ENCODE data around the gene RASSF4.
A peak's percentile ranks its signal among the peaks of the same experiment; 100 is the strongest.

RASSF4 gene

DNA sequence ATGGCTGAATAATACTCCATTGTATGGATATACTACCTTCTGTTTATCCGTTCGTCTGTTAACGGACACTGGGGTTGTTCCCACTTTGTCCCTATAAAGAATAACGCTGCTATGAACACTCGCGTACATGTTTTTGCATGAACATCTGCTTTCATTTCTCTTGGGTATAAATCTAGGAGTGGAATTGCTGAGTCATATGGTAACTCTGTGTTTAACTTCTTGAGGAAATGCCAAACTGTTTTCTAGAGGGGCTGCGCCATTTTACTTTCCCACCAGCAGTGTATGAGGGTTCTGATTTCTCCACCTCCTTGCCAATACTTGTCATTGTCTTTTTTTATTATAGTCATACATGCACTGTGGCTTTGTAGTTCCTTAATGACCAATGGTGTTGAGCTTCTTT is 20.6 kb upstream of the RASSF4 start:
- H3K27ac ChIP-seq, result no peak overlapping the region
- DNase-seq (ENCODE audit: low spot score), result no peak
- TF ChIP-seq, protein P1, sequence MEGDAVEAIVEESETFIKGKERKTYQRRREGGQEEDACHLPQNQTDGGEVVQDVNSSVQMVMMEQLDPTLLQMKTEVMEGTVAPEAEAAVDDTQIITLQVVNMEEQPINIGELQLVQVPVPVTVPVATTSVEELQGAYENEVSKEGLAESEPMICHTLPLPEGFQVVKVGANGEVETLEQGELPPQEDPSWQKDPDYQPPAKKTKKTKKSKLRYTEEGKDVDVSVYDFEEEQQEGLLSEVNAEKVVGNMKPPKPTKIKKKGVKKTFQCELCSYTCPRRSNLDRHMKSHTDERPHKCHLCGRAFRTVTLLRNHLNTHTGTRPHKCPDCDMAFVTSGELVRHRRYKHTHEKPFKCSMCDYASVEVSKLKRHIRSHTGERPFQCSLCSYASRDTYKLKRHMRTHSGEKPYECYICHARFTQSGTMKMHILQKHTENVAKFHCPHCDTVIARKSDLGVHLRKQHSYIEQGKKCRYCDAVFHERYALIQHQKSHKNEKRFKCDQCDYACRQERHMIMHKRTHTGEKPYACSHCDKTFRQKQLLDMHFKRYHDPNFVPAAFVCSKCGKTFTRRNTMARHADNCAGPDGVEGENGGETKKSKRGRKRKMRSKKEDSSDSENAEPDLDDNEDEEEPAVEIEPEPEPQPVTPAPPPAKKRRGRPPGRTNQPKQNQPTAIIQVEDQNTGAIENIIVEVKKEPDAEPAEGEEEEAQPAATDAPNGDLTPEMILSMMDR (IDR thresholded peaks at IDR 0.05), result no peak
- no peak overlapping the region for H3K4me3 ChIP-seq

DNA sequence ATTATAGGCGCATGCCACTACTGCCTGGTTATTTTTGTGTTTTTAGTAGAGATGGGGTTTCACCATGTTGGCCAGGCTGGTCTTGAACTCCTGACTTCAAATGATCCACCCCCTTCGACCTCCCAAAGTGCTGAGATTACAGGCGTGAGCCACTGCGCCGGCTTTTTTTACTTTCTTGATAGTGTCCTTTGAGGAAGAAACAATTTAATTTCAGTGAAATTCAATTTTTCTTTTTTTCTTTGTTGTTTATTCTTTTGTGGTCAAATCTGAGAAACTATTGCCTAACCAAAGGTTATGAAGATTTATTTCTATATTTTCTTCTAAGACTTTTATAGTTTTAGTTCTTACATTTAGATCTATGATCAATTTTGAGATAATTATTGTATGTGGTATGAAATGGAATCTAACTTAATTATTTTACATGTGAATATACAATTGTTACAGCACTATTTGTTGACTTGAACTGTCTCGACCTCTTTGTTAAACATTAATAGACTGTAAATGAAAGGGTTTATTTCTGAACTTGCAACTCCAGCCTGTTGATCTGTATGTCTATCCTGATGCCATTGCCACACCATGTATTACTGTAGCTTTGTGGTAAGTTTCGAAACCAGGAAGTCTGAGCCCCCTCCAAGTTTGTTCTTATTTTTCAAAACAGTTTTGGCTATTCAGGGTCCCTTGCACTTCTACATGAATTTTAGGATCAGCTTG is 19.8 kb upstream of the RASSF4 start:
- TF ChIP-seq, protein P1 (IDR thresholded peaks at IDR 0.05), result no peak
- H3K4me3 ChIP-seq, result no peak overlapping the region
- H3K27ac ChIP-seq, result no peak overlapping the region
- no peak for DNase-seq (ENCODE audit: low spot score)

DNA sequence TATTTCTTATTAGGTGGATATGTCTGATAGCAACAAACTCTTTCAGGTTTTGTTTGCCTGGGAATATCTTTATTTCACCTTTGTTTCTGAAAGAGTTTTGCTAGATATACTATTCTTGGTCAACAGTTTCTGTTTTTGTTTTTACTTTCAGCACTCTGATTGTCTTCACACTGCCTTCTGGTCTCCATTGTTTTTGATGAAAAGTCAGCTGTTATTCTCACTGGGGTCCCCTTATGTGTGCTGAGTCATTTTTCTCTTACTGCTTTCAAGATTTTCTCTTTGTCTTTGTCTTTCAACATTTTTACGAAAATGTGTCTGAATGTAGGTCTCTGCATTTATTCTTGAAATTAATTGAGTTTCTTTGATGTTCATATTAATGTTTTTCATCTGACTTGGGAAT is 15.2 kb upstream of the RASSF4 start:
- TF ChIP-seq, protein P1 (IDR thresholded peaks at IDR 0.05), result no peak
- Histone ChIP-seq H3K27ac (no peak overlapping the region), H3K4me3 (no peak overlapping the region)
- DNase-seq (ENCODE audit: low spot score), result no peak

DNA sequence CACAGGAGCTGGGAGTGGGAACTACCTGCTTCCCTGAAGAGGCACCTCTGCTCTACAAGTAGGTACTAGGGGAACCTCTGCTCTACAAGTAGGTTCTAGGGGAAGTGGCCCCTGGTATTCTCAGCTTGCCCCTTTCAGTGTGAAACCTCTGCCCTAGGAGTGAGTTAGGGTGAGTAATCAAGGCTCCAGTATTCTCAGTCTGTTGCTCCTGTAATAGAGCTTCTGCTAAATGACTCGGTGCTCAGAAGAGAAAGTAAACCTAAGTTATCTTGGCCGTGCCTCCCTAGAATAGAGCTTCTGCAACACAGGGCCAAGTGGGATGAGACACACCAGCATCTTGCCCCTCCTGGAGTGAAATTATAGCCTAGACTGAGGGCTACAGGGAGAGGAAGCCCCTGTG is 13.4 kb upstream of the RASSF4 start:
- H3K4me3 ChIP-seq, result no peak overlapping the region
- no peak for DNase-seq (ENCODE audit: low spot score)
- TF ChIP-seq, protein P1 (IDR thresholded peaks at IDR 0.05), result no peak
- no peak overlapping the region for H3K27ac ChIP-seq

DNA sequence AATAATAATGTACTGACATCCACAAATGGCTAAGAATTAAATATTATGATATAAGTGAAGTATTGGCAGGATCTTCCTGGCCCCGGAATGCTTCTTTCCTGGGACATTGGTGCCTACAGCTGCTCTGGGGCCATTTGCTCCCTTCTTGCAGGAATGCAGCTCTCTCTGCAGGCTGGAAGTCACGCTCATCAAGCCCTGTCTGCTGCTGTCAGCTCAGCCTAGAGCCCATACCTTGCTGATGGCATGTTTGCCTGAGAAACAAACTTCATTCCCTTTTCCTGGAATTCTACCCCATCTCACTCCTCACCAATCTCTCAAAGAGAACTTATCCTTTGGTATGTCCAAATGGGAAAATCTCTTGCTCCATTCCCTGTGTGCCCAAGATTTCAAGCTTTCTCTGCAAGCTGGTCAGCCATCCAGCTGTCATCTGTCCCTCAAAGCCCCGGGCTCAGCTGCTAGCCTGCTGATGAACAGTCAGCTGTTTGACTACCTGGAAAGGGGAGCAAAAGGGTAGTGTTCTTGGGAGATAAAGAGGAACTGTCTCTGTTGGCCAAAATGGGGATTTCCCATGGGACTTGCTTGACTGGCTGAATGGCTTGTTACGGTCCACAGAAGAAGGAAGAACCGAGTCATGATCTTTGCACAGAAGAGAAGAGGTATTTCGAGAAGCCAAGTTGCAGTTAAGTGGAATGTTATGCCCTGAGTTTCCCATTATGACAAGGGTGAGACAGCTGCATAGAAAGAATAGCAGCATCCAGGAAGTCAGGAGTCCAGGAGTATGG is 12.0 kb upstream of the RASSF4 start:
- no peak overlapping the region for H3K4me3 ChIP-seq
- H3K27ac ChIP-seq, result no peak overlapping the region
- DNase-seq (ENCODE audit: low spot score), result peak; percentile 28
- TF ChIP-seq, protein P1 (IDR thresholded peaks at IDR 0.05), result no peak

DNA sequence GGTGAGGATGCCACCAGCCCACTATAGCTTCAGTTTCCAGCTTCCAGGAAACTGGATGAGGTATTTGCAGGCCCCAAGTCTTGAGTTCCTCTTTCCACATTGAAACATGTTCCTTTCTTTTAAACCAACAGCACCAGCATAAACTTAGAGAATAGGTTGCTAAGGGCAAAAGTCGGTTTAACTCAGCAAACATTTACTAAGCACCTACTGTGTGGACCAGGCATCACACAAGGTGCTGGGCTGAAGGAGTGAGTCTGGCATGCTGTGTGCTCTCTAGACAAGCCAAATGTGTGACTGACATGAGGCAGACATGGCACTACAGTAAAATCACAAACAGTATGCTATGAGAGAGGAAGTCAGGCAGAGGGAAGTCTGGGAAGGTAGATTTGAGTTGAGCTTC is 11.0 kb upstream of the RASSF4 start:
- DNase-seq (ENCODE audit: low spot score), result no peak
- peak overlapping the region in 1 of 2 donors; percentile 36 for H3K27ac ChIP-seq
- H3K4me3 ChIP-seq, result no peak overlapping the region
- TF ChIP-seq, protein P1 (IDR thresholded peaks at IDR 0.05), result no peak
